ENCODE data around the gene MALRD1. TPM values are rescaled to one million over a fixed set of nuclear protein-coding genes. Genes with fewer than 3 reads are reported as not detected.
A peak's percentile ranks its signal among the peaks of the same experiment; 100 is the strongest.
"Not testable (repeated sequence)": the region's sequence is repeated elsewhere in the genome, so short reads cannot be mapped to it uniquely, and the experiment has no call there.

The MALRD1 gene
- total and polyA plus RNA-seq, 4 donors: 1.4 to 7.5 (median 3.3) TPM

GRCh38 chr10:19730167-19730906, 681.7 kb downstream of the MALRD1 start:
- Histone ChIP-seq H3K9me3 (ENCODE audit: control insufficient read depth, insufficient read depth, low read length) (no peaks in the 10 kb centered on the region), H3K27ac (ENCODE audit: low read depth, low read length) (no peak overlapping the region), H3K4me3 (ENCODE audit: low read depth, low read length) (no peak overlapping the region), H3K27me3 (ENCODE audit: control insufficient read depth, insufficient read depth, low read length) (no peaks in the 10 kb centered on the region), H3K4me1 (ENCODE audit: control insufficient read depth, insufficient read depth, low read length) (no peaks in the 10 kb centered on the region), H3K36me3 (ENCODE audit: control insufficient read depth, insufficient read depth, low read length) (no peaks in the 10 kb centered on the region)
- no CpG with 5 or more reads among the region's 2 CpGs for WGBS (ENCODE audit: insufficient coverage)
- no peak for DNase-seq (ENCODE audit: low read depth in 4 of 6, low spot score in 6 of 6)

GRCh38 chr10:19730907-19731217, 682.3 kb downstream of the MALRD1 start:
- Histone ChIP-seq H3K27me3 (ENCODE audit: control insufficient read depth, insufficient read depth, low read length) (no peaks in the 10 kb centered on the region), H3K36me3 (ENCODE audit: control insufficient read depth, insufficient read depth, low read length) (no peaks in the 10 kb centered on the region), H3K9me3 (ENCODE audit: control insufficient read depth, insufficient read depth, low read length) (no peaks in the 10 kb centered on the region), H3K4me1 (ENCODE audit: control insufficient read depth, insufficient read depth, low read length) (no peaks in the 10 kb centered on the region), H3K27ac (ENCODE audit: low read depth, low read length) (no peak overlapping the region), H3K4me3 (ENCODE audit: low read depth, low read length) (no peak overlapping the region)
- no peak for DNase-seq (ENCODE audit: low read depth in 4 of 6, low spot score in 6 of 6)

GRCh38 chr10:19731560-19731959, 683.0 kb downstream of the MALRD1 start:
- H3K9me3 ChIP-seq (ENCODE audit: control insufficient read depth, insufficient read depth, low read length): no peaks in the 10 kb centered on the region
- no CpG with 5 or more reads among the region's 2 CpGs for WGBS (ENCODE audit: insufficient coverage)

GRCh38 chr10:19738440-19738839, 689.8 kb downstream of the MALRD1 start:
- Histone ChIP-seq H3K27me3 (ENCODE audit: control insufficient read depth, insufficient read depth, low read length) (no peaks in the 10 kb centered on the region), H3K4me1 (ENCODE audit: control insufficient read depth, insufficient read depth, low read length) (no peaks in the 10 kb centered on the region), H3K27ac (ENCODE audit: low read depth, low read length) (no peak overlapping the region), H3K36me3 (ENCODE audit: control insufficient read depth, insufficient read depth, low read length) (no peaks in the 10 kb centered on the region), H3K4me3 (ENCODE audit: low read depth, low read length) (no peak overlapping the region), H3K9me3 (ENCODE audit: control insufficient read depth, insufficient read depth, low read length) (no peaks in the 10 kb centered on the region)
- no CpG with 5 or more reads among the region's 1 CpG for WGBS (ENCODE audit: insufficient coverage)
- DNase-seq (ENCODE audit: low read depth in 4 of 6, low spot score in 6 of 6): no peak

More at GRCh38 chr10:19731560-19731959, 683.0 kb downstream of the MALRD1 start:
- Histone ChIP-seq H3K36me3 (ENCODE audit: control insufficient read depth, insufficient read depth, low read length) (no peaks in the 10 kb centered on the region), H3K27ac (ENCODE audit: low read depth, low read length) (no peak overlapping the region), H3K4me3 (ENCODE audit: low read depth, low read length) (no peak overlapping the region), H3K27me3 (ENCODE audit: control insufficient read depth, insufficient read depth, low read length) (no peaks in the 10 kb centered on the region), H3K4me1 (ENCODE audit: control insufficient read depth, insufficient read depth, low read length) (no peaks in the 10 kb centered on the region)
- no peak for DNase-seq (ENCODE audit: low read depth in 4 of 6, low spot score in 6 of 6)

- not testable (repeated sequence) for H3K4me3 ChIP-seq (ENCODE audit: low read depth, low read length); H3K27me3 ChIP-seq (ENCODE audit: control insufficient read depth, insufficient read depth, low read length); H3K36me3 ChIP-seq (ENCODE audit: control insufficient read depth, insufficient read depth, low read length); H3K4me1 ChIP-seq (ENCODE audit: control insufficient read depth, insufficient read depth, low read length); DNase-seq (ENCODE audit: low read depth in 4 of 6, low spot score in 6 of 6); H3K27ac ChIP-seq (ENCODE audit: low read depth, low read length); H3K9me3 ChIP-seq (ENCODE audit: control insufficient read depth, insufficient read depth, low read length)
- no CpG with 5 or more reads among the region's 7 CpGs for WGBS (ENCODE audit: insufficient coverage)
Measured at GRCh38 chr10:19739232-19739631, 690.6 kb downstream of the MALRD1 start.

GRCh38 chr10:19742144-19742543, 693.5 kb downstream of the MALRD1 start:
- not testable (repeated sequence) for H3K4me1 ChIP-seq (ENCODE audit: control insufficient read depth, insufficient read depth, low read length); H3K4me3 ChIP-seq (ENCODE audit: low read depth, low read length); H3K9me3 ChIP-seq (ENCODE audit: control insufficient read depth, insufficient read depth, low read length); H3K27me3 ChIP-seq (ENCODE audit: control insufficient read depth, insufficient read depth, low read length); DNase-seq (ENCODE audit: low read depth in 4 of 6, low spot score in 6 of 6); H3K36me3 ChIP-seq (ENCODE audit: control insufficient read depth, insufficient read depth, low read length); H3K27ac ChIP-seq (ENCODE audit: low read depth, low read length)
- WGBS (ENCODE audit: insufficient coverage): 50% methylated on average over 1 of the region's 4 CpGs

GRCh38 chr10:19745672-19746071, 697.1 kb downstream of the MALRD1 start:
- Histone ChIP-seq H3K36me3 (ENCODE audit: control insufficient read depth, insufficient read depth, low read length) (no peaks in the 10 kb centered on the region), H3K4me3 (ENCODE audit: low read depth, low read length) (no peak overlapping the region)
- WGBS (ENCODE audit: insufficient coverage): 100% methylated on average over 2 of the region's 4 CpGs

GRCh38 chr10:19749185-19749729, 700.7 kb downstream of the MALRD1 start:
- no peak for DNase-seq (ENCODE audit: low read depth in 4 of 6, low spot score in 6 of 6)
- Histone ChIP-seq H3K9me3 (ENCODE audit: control insufficient read depth, insufficient read depth, low read length) (peaks cover 1% of the 10 kb centered on the region), H3K27ac (ENCODE audit: low read depth, low read length) (no peak overlapping the region), H3K27me3 (ENCODE audit: control insufficient read depth, insufficient read depth, low read length) (no peaks in the 10 kb centered on the region), H3K4me3 (ENCODE audit: low read depth, low read length) (no peak overlapping the region), H3K36me3 (ENCODE audit: control insufficient read depth, insufficient read depth, low read length) (no peaks in the 10 kb centered on the region), H3K4me1 (ENCODE audit: control insufficient read depth, insufficient read depth, low read length) (no peaks in the 10 kb centered on the region)

More at GRCh38 chr10:19745672-19746071, 697.1 kb downstream of the MALRD1 start:
- Histone ChIP-seq H3K9me3 (ENCODE audit: control insufficient read depth, insufficient read depth, low read length) (peaks cover 1% of the 10 kb centered on the region), H3K27ac (ENCODE audit: low read depth, low read length) (no peak overlapping the region), H3K4me1 (ENCODE audit: control insufficient read depth, insufficient read depth, low read length) (no peaks in the 10 kb centered on the region), H3K27me3 (ENCODE audit: control insufficient read depth, insufficient read depth, low read length) (no peaks in the 10 kb centered on the region)
- no peak for DNase-seq (ENCODE audit: low read depth in 4 of 6, low spot score in 6 of 6)

GRCh38 chr10:19750972-19751371, 702.4 kb downstream of the MALRD1 start:
- H3K9me3 ChIP-seq (ENCODE audit: control insufficient read depth, insufficient read depth, low read length): peaks cover 1% of the 10 kb centered on the region
- H3K4me1 ChIP-seq (ENCODE audit: control insufficient read depth, insufficient read depth, low read length): no peaks in the 10 kb centered on the region
- DNase-seq (ENCODE audit: low read depth in 4 of 6, low spot score in 6 of 6): no peak
- H3K36me3 ChIP-seq (ENCODE audit: control insufficient read depth, insufficient read depth, low read length): no peaks in the 10 kb centered on the region
- no peaks in the 10 kb centered on the region for H3K27me3 ChIP-seq (ENCODE audit: control insufficient read depth, insufficient read depth, low read length)
- no CpG with 5 or more reads among the region's 1 CpG for WGBS (ENCODE audit: insufficient coverage)
- no peak overlapping the region for H3K27ac ChIP-seq (ENCODE audit: low read depth, low read length)
- no peak overlapping the region for H3K4me3 ChIP-seq (ENCODE audit: low read depth, low read length)

GRCh38 chr10:19756919-19757318, 708.3 kb downstream of the MALRD1 start:
- no peak overlapping the region for H3K4me3 ChIP-seq (ENCODE audit: low read depth, low read length)
- H3K27me3 ChIP-seq (ENCODE audit: control insufficient read depth, insufficient read depth, low read length): no peaks in the 10 kb centered on the region
- no peaks in the 10 kb centered on the region for H3K36me3 ChIP-seq (ENCODE audit: control insufficient read depth, insufficient read depth, low read length)
- WGBS (ENCODE audit: insufficient coverage): no CpG with 5 or more reads among the region's 3 CpGs
- no peak overlapping the region for H3K27ac ChIP-seq (ENCODE audit: low read depth, low read length)
- DNase-seq (ENCODE audit: low read depth in 4 of 6, low spot score in 6 of 6): peak in 2 of 6 donors; percentile 6 to 44
- H3K4me1 ChIP-seq (ENCODE audit: control insufficient read depth, insufficient read depth, low read length): no peaks in the 10 kb centered on the region
- no peaks in the 10 kb centered on the region for H3K9me3 ChIP-seq (ENCODE audit: control insufficient read depth, insufficient read depth, low read length)
